ENCODE data around the gene RGS8. TPM values are rescaled to one million over a fixed set of nuclear protein-coding genes. Genes with fewer than 3 reads are reported as not detected.

Gene RGS8
- total and polyA plus RNA-seq, 9 donors, result 0.12 to 4.8 (median 0.33) TPM; not detected in 1

GRCh38 chr1:182713939-182714338 is 29.6 kb upstream of the RGS8 start:
- WGBS, 3 donors, result 80 to 91% (median 83%) methylated on average over 3 of the region's 3 CpGs
- Histone ChIP-seq H3K27ac (no peak overlapping the region), H3K4me3 (no peak overlapping the region)

DNA sequence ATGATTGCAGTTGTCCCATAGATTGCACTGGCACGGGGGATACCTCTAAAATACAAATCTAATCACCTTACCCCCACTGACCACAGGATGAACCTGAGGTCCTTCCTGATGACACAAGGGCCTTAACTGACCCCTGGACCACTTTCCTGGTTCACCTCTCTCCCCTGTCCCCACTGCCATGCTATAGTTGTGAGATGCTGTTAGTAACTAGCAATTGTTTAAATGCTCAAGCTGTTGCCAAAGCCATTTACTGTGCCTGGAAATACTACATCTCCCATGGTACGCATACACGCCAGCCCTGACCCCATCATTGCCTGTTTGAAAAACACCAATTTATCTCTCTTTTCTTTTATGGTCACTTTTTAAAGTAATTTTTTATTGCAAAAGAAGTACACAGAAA is 29.1 kb upstream of the RGS8 start:
- WGBS, 3 donors, result 94 to 95% (median 94%) methylated on average over 3 of the region's 3 CpGs
- TF ChIP-seq EP300 (IDR thresholded peaks at IDR 0.05) (no peak), POLR2A (IDR thresholded peaks at IDR 0.05) (no peak)
- TF ChIP-seq, protein P1, sequence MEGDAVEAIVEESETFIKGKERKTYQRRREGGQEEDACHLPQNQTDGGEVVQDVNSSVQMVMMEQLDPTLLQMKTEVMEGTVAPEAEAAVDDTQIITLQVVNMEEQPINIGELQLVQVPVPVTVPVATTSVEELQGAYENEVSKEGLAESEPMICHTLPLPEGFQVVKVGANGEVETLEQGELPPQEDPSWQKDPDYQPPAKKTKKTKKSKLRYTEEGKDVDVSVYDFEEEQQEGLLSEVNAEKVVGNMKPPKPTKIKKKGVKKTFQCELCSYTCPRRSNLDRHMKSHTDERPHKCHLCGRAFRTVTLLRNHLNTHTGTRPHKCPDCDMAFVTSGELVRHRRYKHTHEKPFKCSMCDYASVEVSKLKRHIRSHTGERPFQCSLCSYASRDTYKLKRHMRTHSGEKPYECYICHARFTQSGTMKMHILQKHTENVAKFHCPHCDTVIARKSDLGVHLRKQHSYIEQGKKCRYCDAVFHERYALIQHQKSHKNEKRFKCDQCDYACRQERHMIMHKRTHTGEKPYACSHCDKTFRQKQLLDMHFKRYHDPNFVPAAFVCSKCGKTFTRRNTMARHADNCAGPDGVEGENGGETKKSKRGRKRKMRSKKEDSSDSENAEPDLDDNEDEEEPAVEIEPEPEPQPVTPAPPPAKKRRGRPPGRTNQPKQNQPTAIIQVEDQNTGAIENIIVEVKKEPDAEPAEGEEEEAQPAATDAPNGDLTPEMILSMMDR (IDR thresholded peaks at IDR 0.05), result no peak
- no peak for DNase-seq
- Histone ChIP-seq H3K4me3 (no peak overlapping the region), H3K27me3 (no peaks in the 10 kb centered on the region), H3K9me3 (no peaks in the 10 kb centered on the region), H3K36me3 (no peaks in the 10 kb centered on the region), H3K27ac (no peak overlapping the region), H3K4me1 (ENCODE audit: insufficient read depth) (no peaks in the 10 kb centered on the region)
- intact Hi-C loops (cut with DNase I), result no loop called here

More at GRCh38 chr1:182713939-182714338, 29.6 kb upstream of the RGS8 start:
- Histone ChIP-seq H3K36me3 (no peaks in the 10 kb centered on the region), H3K4me1 (ENCODE audit: insufficient read depth) (no peaks in the 10 kb centered on the region), H3K9me3 (no peaks in the 10 kb centered on the region), H3K27me3 (no peaks in the 10 kb centered on the region)
- intact Hi-C loops (cut with DNase I), result no loop called here
- no peak for TF ChIP-seq POLR2A (IDR thresholded peaks at IDR 0.05)
- TF ChIP-seq, protein P1 (IDR thresholded peaks at IDR 0.05), result no peak
- TF ChIP-seq EP300 (IDR thresholded peaks at IDR 0.05), result no peak
- DNase-seq, result no peak

- Histone ChIP-seq H3K36me3 (no peaks in the 10 kb centered on the region), H3K27ac (no peak overlapping the region), H3K4me1 (ENCODE audit: insufficient read depth) (peaks cover 2% of the 10 kb centered on the region), H3K9me3 (no peaks in the 10 kb centered on the region), H3K27me3 (no peaks in the 10 kb centered on the region), H3K4me3 (no peak overlapping the region)
- no peak for DNase-seq
- TF ChIP-seq, protein P1 (IDR thresholded peaks at IDR 0.05), result no peak
- no peak for TF ChIP-seq EP300 (IDR thresholded peaks at IDR 0.05)
- no peak for TF ChIP-seq POLR2A (IDR thresholded peaks at IDR 0.05)
- 94 to 97% (median 95%) methylated on average over 2 of the region's 2 CpGs for WGBS, 3 donors
- intact Hi-C loops (cut with DNase I), result loop anchor here in 1 of 4 donors (2.0 kb wide), 1 partner anchor 37 kb away; no protein-coding TSS in a partner anchor
These were observed 25.5 kb upstream of the RGS8 start for GRCh38 chr1:182709855-182710254.

DNA sequence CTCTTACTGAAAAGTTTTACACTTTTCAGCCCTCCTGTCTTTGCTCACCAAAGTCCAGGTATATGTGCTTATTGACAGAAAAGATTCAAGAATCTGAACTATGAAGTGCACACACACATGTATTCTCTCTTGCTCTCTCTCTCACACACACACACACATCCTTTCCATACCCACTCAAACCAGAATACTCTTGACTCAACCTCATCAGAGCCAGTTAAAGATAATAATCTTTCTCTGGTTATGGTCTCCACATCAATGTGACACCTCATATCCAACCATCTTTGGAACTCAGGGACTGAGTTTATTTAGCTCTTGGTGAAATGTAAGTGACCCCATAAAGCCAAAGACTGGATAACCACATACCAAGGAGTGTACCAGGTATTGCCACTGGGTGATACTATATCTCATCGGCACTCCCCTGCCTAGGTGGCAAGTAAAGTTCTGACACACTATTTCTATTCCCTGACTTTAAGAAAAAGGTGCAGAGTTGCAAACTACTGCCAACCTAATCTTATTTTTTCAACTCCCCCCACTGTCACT is 24.9 kb upstream of the RGS8 start:
- H3K27ac ChIP-seq, result no peak overlapping the region
- H3K36me3 ChIP-seq, result no peaks in the 10 kb centered on the region
- H3K4me1 ChIP-seq (ENCODE audit: insufficient read depth), result peaks cover 2% of the 10 kb centered on the region
- no peak overlapping the region for H3K4me3 ChIP-seq
- H3K9me3 ChIP-seq, result no peaks in the 10 kb centered on the region
- H3K27me3 ChIP-seq, result no peaks in the 10 kb centered on the region
- intact Hi-C loops (cut with DNase I), result no loop called here
- WGBS, 3 donors, result 90 to 97% (median 97%) methylated on average over 1 of the region's 1 CpG
- TF ChIP-seq EP300 (IDR thresholded peaks at IDR 0.05) (no peak), POLR2A (IDR thresholded peaks at IDR 0.05) (no peak)
- TF ChIP-seq, protein P1 (IDR thresholded peaks at IDR 0.05), result no peak
- DNase-seq, result no peak
